Measurements from ENCODE around the gene EIF2B4. TPM values are rescaled to one million over a fixed set of nuclear protein-coding genes. Genes with fewer than 3 reads are reported as not detected.
"Not testable (repeated sequence)": the region's sequence is repeated elsewhere in the genome, so short reads cannot be mapped to it uniquely, and the experiment has no call there.

Gene EIF2B4
- total RNA-seq, 1 donor from 2014 or later: 27.8 TPM

- DNase-seq (ENCODE audit: low read depth): no peak
Observed at GRCh38 chr2:27377618-27378095, 7.5 kb upstream of the EIF2B4 start.

- no peak for DNase-seq (ENCODE audit: low read depth)
Observed at GRCh38 chr2:27376866-27377617, 6.9 kb upstream of the EIF2B4 start.

GRCh38 chr2:27376151-27376865 lies 6.2 kb upstream of the EIF2B4 start:
- DNase-seq (ENCODE audit: low read depth): no peak

GRCh38 chr2:27375513-27376099 lies 5.5 kb upstream of the EIF2B4 start:
- no peak for DNase-seq (ENCODE audit: low read depth)

GRCh38 chr2:27373567-27373966 lies 3.4 kb upstream of the EIF2B4 start:
- no peak for DNase-seq (ENCODE audit: low read depth)

GRCh38 chr2:27372937-27373336 lies 2.8 kb upstream of the EIF2B4 start:
- DNase-seq (ENCODE audit: low read depth): no peak

- peak; percentile 33 for DNase-seq (ENCODE audit: low read depth)
Observed at GRCh38 chr2:27370816-27371620, 880 bp upstream of the EIF2B4 start.

GRCh38 chr2:27369471-27370025 lies 590 bp downstream of the EIF2B4 start:
- DNase-seq (ENCODE audit: low read depth): peak; percentile 33

GRCh38 chr2:27363933-27364332 lies 6.2 kb downstream of the EIF2B4 start:
- no peak for DNase-seq (ENCODE audit: low read depth)

- no peak for DNase-seq (ENCODE audit: low read depth)
Observed at GRCh38 chr2:27362678-27363420, 7.3 kb downstream of the EIF2B4 start.

- DNase-seq (ENCODE audit: low read depth): peak; percentile 92
Observed at GRCh38 chr2:27356382-27357181, 13.6 kb downstream of the EIF2B4 start, which contains the start of gene GTF3C2. Gene GTF3C2 (minus strand): TSS chr2:27356764. CDS start chr2:27343554, 13,210 bp downstream.

- peak; percentile 33 for DNase-seq (ENCODE audit: low read depth)
Observed at GRCh38 chr2:27356056-27356381, 14.1 kb downstream of the EIF2B4 start.

GRCh38 chr2:27354597-27354927 lies 15.6 kb downstream of the EIF2B4 start:
- no peak for DNase-seq (ENCODE audit: low read depth)

GRCh38 chr2:27353762-27354596 lies 16.2 kb downstream of the EIF2B4 start:
- DNase-seq (ENCODE audit: low read depth): peak; percentile 20

GRCh38 chr2:27353386-27353761 lies 16.8 kb downstream of the EIF2B4 start:
- not testable (repeated sequence) for DNase-seq (ENCODE audit: low read depth)

GRCh38 chr2:27351802-27352598 lies 18.1 kb downstream of the EIF2B4 start:
- no peak for DNase-seq (ENCODE audit: low read depth)

GRCh38 chr2:27350106-27350693 lies 19.9 kb downstream of the EIF2B4 start:
- no peak for DNase-seq (ENCODE audit: low read depth)

- DNase-seq (ENCODE audit: low read depth): no peak
Observed at GRCh38 chr2:27347641-27348040, 22.5 kb downstream of the EIF2B4 start.
